Adrenal gland (tissue), 12 donors: Measurements from ENCODE around the gene TMEM250. TPM values are rescaled to one million over a fixed set of nuclear protein-coding genes. Genes with fewer than 3 reads are reported as not detected.

ENCODE experiments used
- DNase-seq, 7 donors: peaks; one replicate each; pipeline ENCODE4 v3.0.0-alpha.2; 2019 to 2020
- H3K27ac ChIP-seq, 5 donors: fragments of 200-600 bp; sonication (generic) in 4 of 5; 1 replicate in 3 of 5; 2 replicates in 2 of 5; pipeline versions ENCODE4 v1.5.1 to v1.8.0; 2016 to 2020; ENCODE audit warnings: mild to moderate bottlenecking in 1 of 5
- H3K27me3 ChIP-seq: fragments of 200-600 bp; 2 replicates; pipeline ENCODE4 v1.8.0; 2021
- H3K36me3 ChIP-seq, 2 donors: fragments of 200-600 bp; replicated peaks in 1 of 2; 1 replicate in 1 of 2; 2 replicates in 1 of 2; pipeline versions ENCODE4 v1.5.1 to v1.8.0; 2018 to 2022
- H3K4me1 ChIP-seq, 2 donors: fragments of 200-600 bp; replicated peaks in 1 of 2; 1 replicate in 1 of 2; 2 replicates in 1 of 2; pipeline versions ENCODE4 v1.5.1 to v1.8.0; 2018 to 2021
- H3K4me3 ChIP-seq, 4 donors: fragments of 200-600 bp; sonication (generic) in 3 of 4; one replicate each; pipeline ENCODE4 v1.5.1; 2016 to 2018
- H3K9me3 ChIP-seq, 3 donors: fragments of 200-600 bp; sonication (generic) in 1 of 3; replicated peaks in 1 of 3; 1 replicate in 2 of 3; 2 replicates in 1 of 3; pipeline versions ENCODE4 v1.5.1 to v1.8.0; 2016 to 2021
- CTCF ChIP-seq, 6 experiments: fragments of 450-650 bp in 4 of 6; fragments of 200-600 bp in 2 of 6; sonication (generic) in 1 of 6; IDR thresholded peaks; 1 replicate in 5 of 6; 2 replicates in 1 of 6; pipeline versions ENCODE4 v1.5.1 to v1.8.0; 2016 to 2021; ENCODE audit warnings: antibody characterized with exemption in 6 of 6, mild to moderate bottlenecking in 2 of 6, moderate library complexity in 1 of 6
- POLR2A ChIP-seq, 2 donors: fragments of 450-650 bp; IDR thresholded peaks; one replicate each; pipeline ENCODE4 v1.6.1; 2017; ENCODE audit warnings: antibody characterized with exemption in 2 of 2, mild to moderate bottlenecking in 2 of 2, moderate library complexity in 1 of 2
- WGBS, 4 donors: extraction: QIAGEN DNeasy Blood & Tissue Kit in 2 of 4; methylation state at CpG; one replicate each; pipeline versions ENCODE4 v1.1.5 to v1.1.7; 2013 to 2017; 5-methylcytosine and 5-hydroxymethylcytosine counted together
- intact Hi-C, 2 donors: fragments of 100-400 bp; cut with DNase I; formaldehyde crosslinking; loops; one replicate each; pipeline versions ENCODE4 v1.14.1 to v1.15.0; 2022 to 2023
- polyA plus RNA-seq, 3 donors: library from polyadenylated mRNA; stranded (reverse); fragments of 200-250 nt in 2 of 3; fragments of 350-450 nt in 1 of 3; fragmentation: Illumina TruSeq in 1 of 3; extraction: RNeasy Lipid Tissue Mini Kit (QIAGEN cat#74804) in 1 of 3; gene quantifications; one replicate each; pipeline ENCODE4 v1.2.3, GENCODE V29; 2013 to 2014
- total RNA-seq, 9 donors: library from RNA; depleted of rRNA in 4 of 9; stranded (reverse); fragments of >200 nt in 4 of 9; fragments of 120-200 nt in 1 of 9; fragmentation: NEBNext Ultra II Directional in 1 of 9; extraction: Animal tissue kit (Norgen Biotek cat#: 25700) in 1 of 9; gene quantifications; one replicate each; pipeline versions ENCODE4 v1.1.0 to v1.2.4, GENCODE V29; 2013 to 2023
- donor health status: healthy with polysubstance abuse.
- donor health status: Bipolar disorder and iron deficiency.
- donor health status: DM: yes; HTN: yes; CAD: no.
- donor health status: DM: no; HTN: no; CAD: no.
- donor health status: DM: no; HTN: no; CAD: no.
- donor health status: DM: yes; HTN: yes; CAD: no.

TMEM250 gene
- total and polyA plus RNA-seq, 12 donors = 5.2 to 47.2 (median 28.0) TPM

- Histone ChIP-seq H3K36me3 (no peaks in the 10 kb centered on the region), H3K9me3 (no peaks in the 10 kb centered on the region), H3K4me1 (peaks cover 9 to 14% of the 10 kb centered on the region in 2 donors), H3K4me3 (no peak overlapping the region), H3K27ac (no peak overlapping the region), H3K27me3 (no peaks in the 10 kb centered on the region)
- no peak for DNase-seq
- TF ChIP-seq POLR2A (IDR thresholded peaks at IDR 0.05) (no peak), CTCF (IDR thresholded peaks at IDR 0.05) (no peak)
- intact Hi-C loops = no loop called here
- 58 to 73% (median 70%) methylated on average over 11 to 26 of the region's 30 CpGs for WGBS, 4 donors
Measured at GRCh38 chr9:136100700-136101614, 17.7 kb downstream of the TMEM250 start.

GRCh38 chr9:136099542-136099941, 19.1 kb downstream of the TMEM250 start:
- 53 to 77% (median 64%) methylated on average over 9 to 25 of the region's 25 CpGs for WGBS, 4 donors
- H3K9me3 ChIP-seq = no peaks in the 10 kb centered on the region
- H3K27me3 ChIP-seq = no peaks in the 10 kb centered on the region
- DNase-seq = no peak
- no peaks in the 10 kb centered on the region for H3K36me3 ChIP-seq
- H3K4me3 ChIP-seq = no peak overlapping the region
- peaks cover 5 to 8% of the 10 kb centered on the region in 2 donors for H3K4me1 ChIP-seq
- H3K27ac ChIP-seq = no peak overlapping the region
- intact Hi-C loops = no loop called here
- TF ChIP-seq CTCF (IDR thresholded peaks at IDR 0.05) (no peak), POLR2A (IDR thresholded peaks at IDR 0.05) (no peak)

- TF ChIP-seq CTCF (IDR thresholded peaks at IDR 0.05) (no peak), POLR2A (IDR thresholded peaks at IDR 0.05) (no peak)
- no peak overlapping the region for H3K4me3 ChIP-seq
- H3K36me3 ChIP-seq = no peaks in the 10 kb centered on the region
- WGBS, 4 donors = 47 to 62% (median 52%) methylated on average over 10 to 14 of the region's 14 CpGs
- intact Hi-C loops = no loop called here
- H3K9me3 ChIP-seq = no peaks in the 10 kb centered on the region
- no peaks in the 10 kb centered on the region for H3K27me3 ChIP-seq
- peaks cover 8 to 10% of the 10 kb centered on the region in 2 donors for H3K4me1 ChIP-seq
- H3K27ac ChIP-seq = no peak overlapping the region
- DNase-seq = no peak
Measured at GRCh38 chr9:136098844-136099243, 19.8 kb downstream of the TMEM250 start.

- intact Hi-C loops = no loop called here
- no peak overlapping the region for H3K27ac ChIP-seq
- H3K27me3 ChIP-seq = no peaks in the 10 kb centered on the region
- peaks cover 14 to 16% of the 10 kb centered on the region in 2 donors for H3K4me1 ChIP-seq
- no peak overlapping the region for H3K4me3 ChIP-seq
- no peaks in the 10 kb centered on the region for H3K9me3 ChIP-seq
- 78 to 89% (median 81%) methylated on average over 5 to 11 of the region's 11 CpGs for WGBS, 4 donors
- no peaks in the 10 kb centered on the region for H3K36me3 ChIP-seq
- no peak for DNase-seq
- TF ChIP-seq CTCF (IDR thresholded peaks at IDR 0.05) = no peak
- no peak for TF ChIP-seq POLR2A (IDR thresholded peaks at IDR 0.05)
Measured at GRCh38 chr9:136098210-136098609, 20.5 kb downstream of the TMEM250 start.
